GM23338 (cell line): ENCODE data around the gene MRS2. TPM values are rescaled to one million over a fixed set of nuclear protein-coding genes. Genes with fewer than 3 reads are reported as not detected.

Experiments used
- ATAC-seq: fragments of 200-7000 bp; cut with Tn5 transposase; 3 replicates; pipeline ENCODE4 v1.9.1; 2020
- DNase-seq: peaks from one replicate; pipeline ENCODE4 v3.0.0-alpha.2; 2015; ENCODE audit warnings: low spot score
- H2AFZ ChIP-seq: fragments of 200-600 bp; sonication (generic); 2 replicates; pipeline ENCODE4 v1.8.0; 2016; ENCODE audit warnings: antibody characterized with exemption, mild to moderate bottlenecking, moderate library complexity
- H3F3A ChIP-seq: fragments of 200-600 bp; sonication (generic); replicated peaks from 2 replicates; pipeline ENCODE4 v1.8.0; 2017; ENCODE audit warnings: antibody characterized with exemption, mixed run types, low read depth
- H3K27ac ChIP-seq: fragments of 200-600 bp; sonication (generic); 2 replicates; pipeline ENCODE4 v1.6.1; 2016; ENCODE audit warnings: low read depth
- H3K27me3 ChIP-seq: fragments of 200-600 bp; sonication (generic); 2 replicates; pipeline ENCODE4 v1.8.0; 2016; ENCODE audit warnings: mild to moderate bottlenecking, mixed run types, moderate library complexity; ENCODE audit not compliant: insufficient read depth
- H3K36me3 ChIP-seq: fragments of 200-600 bp; sonication (generic); 2 replicates; pipeline ENCODE4 v1.8.0; 2016; ENCODE audit warnings: mild to moderate bottlenecking; ENCODE audit not compliant: insufficient read depth
- H3K4me1 ChIP-seq: fragments of 200-600 bp; sonication (generic); 2 replicates; pipeline ENCODE4 v1.8.0; 2016; ENCODE audit warnings: mild to moderate bottlenecking, moderate library complexity; ENCODE audit not compliant: insufficient read depth
- H3K4me2 ChIP-seq: fragments of 200-600 bp; sonication (generic); 2 replicates; pipeline ENCODE4 v1.7.1; 2017; ENCODE audit warnings: mixed run types
- H3K4me3 ChIP-seq: fragments of 200-600 bp; sonication (generic); 2 replicates; pipeline ENCODE4 v1.6.1; 2016; ENCODE audit warnings: mixed run types
- H3K79me2 ChIP-seq: fragments of 200-600 bp; sonication (generic); replicated peaks from 2 replicates; pipeline ENCODE4 v1.8.0; 2017; ENCODE audit warnings: mild to moderate bottlenecking; ENCODE audit not compliant: insufficient read depth
- H3K9me2 ChIP-seq: fragments of 200-600 bp; sonication (generic); 2 replicates; pipeline ENCODE4 v1.8.0; 2017; ENCODE audit not compliant: insufficient read depth
- H4K20me1 ChIP-seq: fragments of 200-600 bp; sonication (generic); replicated peaks from 2 replicates; pipeline ENCODE4 v1.8.0; 2017; ENCODE audit warnings: mild to moderate bottlenecking; ENCODE audit not compliant: insufficient read depth
- H3K27ac Mint-ChIP-seq: 2 replicates; pipeline ENCODE4 v1.8.0; 2020; ENCODE audit warnings: inconsistent platforms, mild to moderate bottlenecking, moderate library complexity, mixed read lengths
- H3K27me3 Mint-ChIP-seq: 3 replicates; pipeline ENCODE4 v1.8.0; 2022; ENCODE audit warnings: low read depth, mild to moderate bottlenecking, moderate library complexity, mixed read lengths, inconsistent platforms; ENCODE audit not compliant: insufficient read depth, poor library complexity
- H3K36me3 Mint-ChIP-seq: 3 replicates; pipeline ENCODE4 v1.8.0; 2021; ENCODE audit warnings: low read depth, mild to moderate bottlenecking, inconsistent platforms, moderate library complexity, mixed read lengths
- H3K4me1 Mint-ChIP-seq: 3 replicates; pipeline ENCODE4 v1.8.0; 2020; ENCODE audit warnings: mild to moderate bottlenecking, inconsistent platforms, mixed read lengths
- H3K4me3 Mint-ChIP-seq: 3 replicates; pipeline ENCODE4 v1.8.0; 2021; ENCODE audit warnings: moderate library complexity, mild to moderate bottlenecking, inconsistent platforms, mixed read lengths
- H3K9me3 Mint-ChIP-seq: 3 replicates; pipeline ENCODE4 v1.8.0; 2020; ENCODE audit warnings: moderate library complexity, mild to moderate bottlenecking, inconsistent platforms, mixed read lengths
- CREB1 ChIP-seq: fragments of 250-450 bp; sonication (Bioruptor Pico); IDR thresholded peaks from 2 replicates; pipeline ENCODE4 v1.5.0; 2020; ENCODE audit warnings: low read depth, mild to moderate bottlenecking, moderate library complexity
- EZH2 ChIP-seq: fragments of 200-600 bp; sonication (generic); IDR thresholded peaks from one replicate; pipeline ENCODE4 v1.8.0; 2017; ENCODE audit warnings: antibody characterized with exemption, mild to moderate bottlenecking, low read depth; ENCODE audit not compliant: unreplicated experiment
- JUNB ChIP-seq: IDR thresholded peaks from one replicate; pipeline ENCODE4 v1.6.1; 2016; ENCODE audit warnings: antibody characterized with exemption; ENCODE audit not compliant: unreplicated experiment
- NANOG ChIP-seq: IDR thresholded peaks from 2 replicates; pipeline ENCODE4 v1.6.1; 2016; ENCODE audit warnings: antibody characterized with exemption, borderline replicate concordance
- POLR2AphosphoS5 ChIP-seq: IDR thresholded peaks from 2 replicates; pipeline ENCODE4 v1.6.1; 2016; ENCODE audit warnings: antibody characterized with exemption, low read depth
- ZNF331 ChIP-seq: fragments of 250-450 bp; sonication (Bioruptor Pico); IDR thresholded peaks from 2 replicates; pipeline ENCODE4 v1.5.0; 2020; ENCODE audit warnings: low read depth, mild to moderate bottlenecking, moderate library complexity
- polyA plus RNA-seq: library from polyadenylated mRNA; unstranded; fragments of >200 nt; fragmentation: Nextera tagmentation; extraction: Ambion mirVana; gene quantifications from 2 replicates; pipeline ENCODE4 v1.2.1, GENCODE V29; 2016
- total RNA-seq: library from RNA; depleted of rRNA; stranded (reverse); fragments of >200 nt; shearing (Covaris generic); gene quantifications from 2 replicates; pipeline ENCODE4 v1.2.3, GENCODE V29; 2014
- TF ChIP-seq, protein P1 (sequence below): fragments of 250-450 bp; sonication (Bioruptor Pico); IDR thresholded peaks from 2 replicates; pipeline ENCODE4 v1.5.0; 2020; ENCODE audit warnings: mild to moderate bottlenecking, moderate library complexity
- TF ChIP-seq, protein P2 (sequence below), 2 experiments: fragments of 200-600 bp in 1 of 2; sonication (generic) in 1 of 2; conservative IDR thresholded peaks; 2 replicates each; pipeline versions ENCODE4 v1.5.1 to v1.6.1; 2016 to 2017; ENCODE audit warnings: antibody characterized with exemption in 2 of 2, low read depth in 2 of 2, mild to moderate bottlenecking in 2 of 2, moderate library complexity in 1 of 2
- TF ChIP-seq, protein P3 (sequence below): IDR thresholded peaks from one replicate; pipeline ENCODE4 v1.6.1; 2018; ENCODE audit warnings: antibody characterized with exemption; ENCODE audit not compliant: unreplicated experiment
- TF ChIP-seq, protein P4 (sequence below): IDR thresholded peaks from 2 replicates; pipeline ENCODE4 v1.6.1; 2016; ENCODE audit warnings: antibody characterized with exemption

The MRS2 gene
- total and polyA plus RNA-seq, 2 experiments from 2014 or later, result 80.9 to 125 TPM

DNA sequence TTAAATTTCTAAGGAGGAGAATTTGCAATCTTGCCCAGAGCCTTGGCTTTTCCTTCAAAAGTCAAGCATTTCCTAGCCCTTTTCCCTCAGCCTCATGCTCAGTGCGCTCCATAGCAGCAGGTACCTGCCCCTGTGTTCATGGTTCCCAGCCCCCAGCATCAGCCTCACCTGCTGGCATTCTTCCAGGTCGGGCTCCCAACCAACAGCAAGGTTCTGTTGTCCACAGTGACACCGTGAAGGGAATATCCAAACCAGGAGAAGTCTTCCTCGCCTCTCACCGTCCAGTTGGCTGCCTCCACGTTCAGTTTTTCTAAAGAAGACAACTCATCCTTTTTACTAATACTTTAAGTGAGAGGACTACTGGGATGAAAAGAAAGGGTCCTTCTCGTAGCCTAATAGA, 43.9 kb downstream of the MRS2 start:
- Histone ChIP-seq H3K4me3 (no peak overlapping the region), H3K4me2 (no peak overlapping the region), H3K27me3 (no peaks in the 10 kb centered on the region), H4K20me1 (no peaks in the 10 kb centered on the region), H3F3A (no peaks in the 10 kb centered on the region), H3K27ac (no peak overlapping the region), H2AFZ (no peak overlapping the region), H3K4me1 (no peaks in the 10 kb centered on the region; the same call in 1 of the 2 replicates), H3K9me2 (no peaks in the 10 kb centered on the region), H3K79me2 (no peaks in the 10 kb centered on the region), H3K36me3 (no peaks in the 10 kb centered on the region)
- TF ChIP-seq, protein P1, sequence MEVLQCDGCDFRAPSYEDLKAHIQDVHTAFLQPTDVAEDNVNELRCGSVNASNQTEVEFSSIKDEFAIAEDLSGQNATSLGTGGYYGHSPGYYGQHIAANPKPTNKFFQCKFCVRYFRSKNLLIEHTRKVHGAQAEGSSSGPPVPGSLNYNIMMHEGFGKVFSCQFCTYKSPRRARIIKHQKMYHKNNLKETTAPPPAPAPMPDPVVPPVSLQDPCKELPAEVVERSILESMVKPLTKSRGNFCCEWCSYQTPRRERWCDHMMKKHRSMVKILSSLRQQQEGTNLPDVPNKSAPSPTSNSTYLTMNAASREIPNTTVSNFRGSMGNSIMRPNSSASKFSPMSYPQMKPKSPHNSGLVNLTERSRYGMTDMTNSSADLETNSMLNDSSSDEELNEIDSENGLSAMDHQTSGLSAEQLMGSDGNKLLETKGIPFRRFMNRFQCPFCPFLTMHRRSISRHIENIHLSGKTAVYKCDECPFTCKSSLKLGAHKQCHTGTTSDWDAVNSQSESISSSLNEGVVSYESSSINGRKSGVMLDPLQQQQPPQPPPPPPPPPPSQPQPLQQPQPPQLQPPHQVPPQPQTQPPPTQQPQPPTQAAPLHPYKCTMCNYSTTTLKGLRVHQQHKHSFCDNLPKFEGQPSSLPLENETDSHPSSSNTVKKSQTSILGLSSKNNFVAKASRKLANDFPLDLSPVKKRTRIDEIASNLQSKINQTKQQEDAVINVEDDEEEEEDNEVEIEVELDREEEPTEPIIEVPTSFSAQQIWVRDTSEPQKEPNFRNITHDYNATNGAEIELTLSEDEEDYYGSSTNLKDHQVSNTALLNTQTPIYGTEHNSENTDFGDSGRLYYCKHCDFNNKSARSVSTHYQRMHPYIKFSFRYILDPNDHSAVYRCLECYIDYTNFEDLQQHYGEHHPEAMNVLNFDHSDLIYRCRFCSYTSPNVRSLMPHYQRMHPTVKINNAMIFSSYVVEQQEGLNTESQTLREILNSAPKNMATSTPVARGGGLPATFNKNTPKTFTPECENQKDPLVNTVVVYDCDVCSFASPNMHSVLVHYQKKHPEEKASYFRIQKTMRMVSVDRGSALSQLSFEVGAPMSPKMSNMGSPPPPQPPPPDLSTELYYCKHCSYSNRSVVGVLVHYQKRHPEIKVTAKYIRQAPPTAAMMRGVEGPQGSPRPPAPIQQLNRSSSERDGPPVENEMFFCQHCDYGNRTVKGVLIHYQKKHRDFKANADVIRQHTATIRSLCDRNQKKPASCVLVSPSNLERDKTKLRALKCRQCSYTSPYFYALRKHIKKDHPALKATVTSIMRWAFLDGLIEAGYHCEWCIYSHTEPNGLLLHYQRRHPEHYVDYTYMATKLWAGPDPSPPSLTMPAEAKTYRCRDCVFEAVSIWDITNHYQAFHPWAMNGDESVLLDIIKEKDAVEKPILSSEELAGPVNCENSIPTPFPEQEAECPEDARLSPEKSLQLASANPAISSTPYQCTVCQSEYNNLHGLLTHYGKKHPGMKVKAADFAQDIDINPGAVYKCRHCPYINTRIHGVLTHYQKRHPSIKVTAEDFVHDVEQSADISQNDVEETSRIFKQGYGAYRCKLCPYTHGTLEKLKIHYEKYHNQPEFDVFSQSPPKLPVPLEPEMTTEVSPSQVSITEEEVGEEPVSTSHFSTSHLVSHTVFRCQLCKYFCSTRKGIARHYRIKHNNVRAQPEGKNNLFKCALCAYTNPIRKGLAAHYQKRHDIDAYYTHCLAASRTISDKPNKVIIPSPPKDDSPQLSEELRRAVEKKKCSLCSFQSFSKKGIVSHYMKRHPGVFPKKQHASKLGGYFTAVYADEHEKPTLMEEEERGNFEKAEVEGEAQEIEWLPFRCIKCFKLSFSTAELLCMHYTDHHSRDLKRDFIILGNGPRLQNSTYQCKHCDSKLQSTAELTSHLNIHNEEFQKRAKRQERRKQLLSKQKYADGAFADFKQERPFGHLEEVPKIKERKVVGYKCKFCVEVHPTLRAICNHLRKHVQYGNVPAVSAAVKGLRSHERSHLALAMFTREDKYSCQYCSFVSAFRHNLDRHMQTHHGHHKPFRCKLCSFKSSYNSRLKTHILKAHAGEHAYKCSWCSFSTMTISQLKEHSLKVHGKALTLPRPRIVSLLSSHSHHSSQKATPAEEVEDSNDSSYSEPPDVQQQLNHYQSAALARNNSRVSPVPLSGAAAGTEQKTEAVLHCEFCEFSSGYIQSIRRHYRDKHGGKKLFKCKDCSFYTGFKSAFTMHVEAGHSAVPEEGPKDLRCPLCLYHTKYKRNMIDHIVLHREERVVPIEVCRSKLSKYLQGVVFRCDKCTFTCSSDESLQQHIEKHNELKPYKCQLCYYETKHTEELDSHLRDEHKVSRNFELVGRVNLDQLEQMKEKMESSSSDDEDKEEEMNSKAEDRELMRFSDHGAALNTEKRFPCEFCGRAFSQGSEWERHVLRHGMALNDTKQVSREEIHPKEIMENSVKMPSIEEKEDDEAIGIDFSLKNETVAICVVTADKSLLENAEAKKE, result no peak
- no peak for TF ChIP-seq EZH2
- no peak for TF ChIP-seq NANOG
- TF ChIP-seq, protein P2, sequence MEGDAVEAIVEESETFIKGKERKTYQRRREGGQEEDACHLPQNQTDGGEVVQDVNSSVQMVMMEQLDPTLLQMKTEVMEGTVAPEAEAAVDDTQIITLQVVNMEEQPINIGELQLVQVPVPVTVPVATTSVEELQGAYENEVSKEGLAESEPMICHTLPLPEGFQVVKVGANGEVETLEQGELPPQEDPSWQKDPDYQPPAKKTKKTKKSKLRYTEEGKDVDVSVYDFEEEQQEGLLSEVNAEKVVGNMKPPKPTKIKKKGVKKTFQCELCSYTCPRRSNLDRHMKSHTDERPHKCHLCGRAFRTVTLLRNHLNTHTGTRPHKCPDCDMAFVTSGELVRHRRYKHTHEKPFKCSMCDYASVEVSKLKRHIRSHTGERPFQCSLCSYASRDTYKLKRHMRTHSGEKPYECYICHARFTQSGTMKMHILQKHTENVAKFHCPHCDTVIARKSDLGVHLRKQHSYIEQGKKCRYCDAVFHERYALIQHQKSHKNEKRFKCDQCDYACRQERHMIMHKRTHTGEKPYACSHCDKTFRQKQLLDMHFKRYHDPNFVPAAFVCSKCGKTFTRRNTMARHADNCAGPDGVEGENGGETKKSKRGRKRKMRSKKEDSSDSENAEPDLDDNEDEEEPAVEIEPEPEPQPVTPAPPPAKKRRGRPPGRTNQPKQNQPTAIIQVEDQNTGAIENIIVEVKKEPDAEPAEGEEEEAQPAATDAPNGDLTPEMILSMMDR (conservative IDR thresholded peaks at IDR 0.05; ENCODE audit: low read depth in 2 of 2), result no peak
- TF ChIP-seq CREB1 (CRISPR knock-in tag), result no peak
- TF ChIP-seq, protein P3, sequence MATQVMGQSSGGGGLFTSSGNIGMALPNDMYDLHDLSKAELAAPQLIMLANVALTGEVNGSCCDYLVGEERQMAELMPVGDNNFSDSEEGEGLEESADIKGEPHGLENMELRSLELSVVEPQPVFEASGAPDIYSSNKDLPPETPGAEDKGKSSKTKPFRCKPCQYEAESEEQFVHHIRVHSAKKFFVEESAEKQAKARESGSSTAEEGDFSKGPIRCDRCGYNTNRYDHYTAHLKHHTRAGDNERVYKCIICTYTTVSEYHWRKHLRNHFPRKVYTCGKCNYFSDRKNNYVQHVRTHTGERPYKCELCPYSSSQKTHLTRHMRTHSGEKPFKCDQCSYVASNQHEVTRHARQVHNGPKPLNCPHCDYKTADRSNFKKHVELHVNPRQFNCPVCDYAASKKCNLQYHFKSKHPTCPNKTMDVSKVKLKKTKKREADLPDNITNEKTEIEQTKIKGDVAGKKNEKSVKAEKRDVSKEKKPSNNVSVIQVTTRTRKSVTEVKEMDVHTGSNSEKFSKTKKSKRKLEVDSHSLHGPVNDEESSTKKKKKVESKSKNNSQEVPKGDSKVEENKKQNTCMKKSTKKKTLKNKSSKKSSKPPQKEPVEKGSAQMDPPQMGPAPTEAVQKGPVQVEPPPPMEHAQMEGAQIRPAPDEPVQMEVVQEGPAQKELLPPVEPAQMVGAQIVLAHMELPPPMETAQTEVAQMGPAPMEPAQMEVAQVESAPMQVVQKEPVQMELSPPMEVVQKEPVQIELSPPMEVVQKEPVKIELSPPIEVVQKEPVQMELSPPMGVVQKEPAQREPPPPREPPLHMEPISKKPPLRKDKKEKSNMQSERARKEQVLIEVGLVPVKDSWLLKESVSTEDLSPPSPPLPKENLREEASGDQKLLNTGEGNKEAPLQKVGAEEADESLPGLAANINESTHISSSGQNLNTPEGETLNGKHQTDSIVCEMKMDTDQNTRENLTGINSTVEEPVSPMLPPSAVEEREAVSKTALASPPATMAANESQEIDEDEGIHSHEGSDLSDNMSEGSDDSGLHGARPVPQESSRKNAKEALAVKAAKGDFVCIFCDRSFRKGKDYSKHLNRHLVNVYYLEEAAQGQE, result no peak
- TF ChIP-seq, protein P4, sequence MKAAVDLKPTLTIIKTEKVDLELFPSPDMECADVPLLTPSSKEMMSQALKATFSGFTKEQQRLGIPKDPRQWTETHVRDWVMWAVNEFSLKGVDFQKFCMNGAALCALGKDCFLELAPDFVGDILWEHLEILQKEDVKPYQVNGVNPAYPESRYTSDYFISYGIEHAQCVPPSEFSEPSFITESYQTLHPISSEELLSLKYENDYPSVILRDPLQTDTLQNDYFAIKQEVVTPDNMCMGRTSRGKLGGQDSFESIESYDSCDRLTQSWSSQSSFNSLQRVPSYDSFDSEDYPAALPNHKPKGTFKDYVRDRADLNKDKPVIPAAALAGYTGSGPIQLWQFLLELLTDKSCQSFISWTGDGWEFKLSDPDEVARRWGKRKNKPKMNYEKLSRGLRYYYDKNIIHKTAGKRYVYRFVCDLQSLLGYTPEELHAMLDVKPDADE, result no peak
- no peak for TF ChIP-seq POLR2AphosphoS5
- TF ChIP-seq ZNF331, result no peak
- TF ChIP-seq JUNB, result no peak
- H3K4me3 Mint-ChIP-seq, result no peak overlapping the region
- H3K27me3 Mint-ChIP-seq, result peaks cover 5% of the 10 kb centered on the region
- no peak overlapping the region for H3K27ac Mint-ChIP-seq
- ATAC-seq, result no peak
- H3K4me1 Mint-ChIP-seq, result peaks cover 6% of the 10 kb centered on the region; the same call in 2 of the 3 replicates
- no peaks in the 10 kb centered on the region for H3K9me3 Mint-ChIP-seq
- no peaks in the 10 kb centered on the region for H3K36me3 Mint-ChIP-seq
- DNase-seq, result no peak
